K562 (cell line): ENCODE results near the gene LRRC4C.

Experiments used
- CBX1 ChIP-seq: sonication (generic); IDR thresholded peaks from 2 replicates; pipeline ENCODE4 v1.6.1; 2016; ENCODE audit warnings: antibody characterized with exemption, low read depth, mild to moderate bottlenecking
- CHD1 ChIP-seq: fragments of 200-600 bp; sonication (generic); IDR thresholded peaks from one replicate; pipeline ENCODE4 v1.6.1; 2012; ENCODE audit warnings: mild to moderate bottlenecking, moderate library complexity, low read length, inconsistent platforms
- ETV1 ChIP-seq: fragments of 450-650 bp; conservative IDR thresholded peaks from 2 replicates; pipeline ENCODE4 v1.6.1; 2016; ENCODE audit warnings: missing genetic modification characterization, control low read depth, low read depth, missing compliant biosample characterization
- GATAD2B ChIP-seq: fragments of 450-650 bp; IDR thresholded peaks from 2 replicates; pipeline ENCODE4 v1.6.1; 2017; ENCODE audit warnings: mild to moderate bottlenecking, borderline replicate concordance
- NCOA4 ChIP-seq: fragments of 450-650 bp; IDR thresholded peaks from 2 replicates; pipeline ENCODE4 v1.6.1; 2018; ENCODE audit warnings: mild to moderate bottlenecking; ENCODE audit not compliant: partially characterized antibody
- PHB2 ChIP-seq: fragments of 450-650 bp; IDR thresholded peaks from 2 replicates; pipeline ENCODE4 v1.6.1; 2017; ENCODE audit warnings: low read depth
- POLR2A ChIP-seq: fragments of 450-650 bp; conservative IDR thresholded peaks from 2 replicates; pipeline ENCODE4 v1.6.1; 2016
- SIN3B ChIP-seq: fragments of 450-650 bp; IDR thresholded peaks from 2 replicates; pipeline ENCODE4 v1.6.1; 2017; ENCODE audit warnings: low read depth, mild to moderate bottlenecking, moderate library complexity
- U2AF1 ChIP-seq: fragments of 200-400 bp; formaldehyde crosslinking; optimal IDR thresholded peaks from 2 replicates; pipeline ENCODE3; 2017; ENCODE audit warnings: mild to moderate bottlenecking, low read depth, low read length, moderate library complexity
- TF ChIP-seq, protein P1 (sequence below): sonication (generic); formaldehyde crosslinking; IDR thresholded peaks from 2 replicates; pipeline ENCODE4 v1.5.0; 2020; ENCODE audit warnings: missing genetic modification reagents
- TF ChIP-seq, protein P2 (sequence below): sonication (generic); formaldehyde crosslinking; IDR thresholded peaks from 2 replicates; pipeline ENCODE4 v1.9.0; 2022; ENCODE audit warnings: mild to moderate bottlenecking, missing genetic modification reagents
- TF ChIP-seq, protein P3 (sequence below): fragments of 450-650 bp; formaldehyde crosslinking; IDR thresholded peaks from 2 replicates; pipeline ENCODE4 v1.4.0; 2020; ENCODE audit warnings: mild to moderate bottlenecking, mixed read lengths
- TF ChIP-seq, protein P4 (sequence below), 3 experiments: IDR thresholded peaks in 2 of 3; conservative IDR thresholded peaks in 1 of 3; 2 replicates each; pipeline ENCODE4 v1.5.1; 2011 to 2012; ENCODE audit warnings: low read length in 3 of 3, mild to moderate bottlenecking in 3 of 3, control low read depth in 2 of 3, improper control_type of control experiment in 1 of 3, inconsistent platforms in 1 of 3, low read depth in 1 of 3, mixed read lengths in 1 of 3, moderate library complexity in 1 of 3; ENCODE audit not compliant: insufficient read depth in 2 of 3

DNA sequence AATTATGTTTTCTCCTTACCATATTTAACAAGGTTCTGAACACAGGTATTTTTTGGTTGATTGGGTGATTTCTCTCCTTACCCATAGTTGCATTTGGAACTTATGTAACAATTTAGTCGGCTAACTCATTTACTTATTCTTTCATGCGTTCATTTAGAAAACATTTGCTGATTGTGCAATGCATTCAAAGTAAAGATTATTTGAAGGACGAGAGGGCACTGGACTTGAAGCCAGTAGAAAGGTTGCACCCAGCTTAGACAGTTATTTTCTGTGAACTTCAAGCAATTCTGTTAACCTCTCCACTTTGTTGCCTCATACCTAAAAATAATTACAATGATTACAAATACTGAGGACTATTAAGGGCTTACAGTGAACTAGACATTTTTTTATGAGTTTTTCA is 769.6 kb downstream of the LRRC4C start:
- TF ChIP-seq ETV1 (tag) (no peak), PHB2 (no peak), U2AF1 (no peak), NCOA4 (no peak), POLR2A (no peak), CHD1 (no peak), SIN3B (no peak), GATAD2B (no peak), CBX1 (no peak)
- TF ChIP-seq, protein P1, sequence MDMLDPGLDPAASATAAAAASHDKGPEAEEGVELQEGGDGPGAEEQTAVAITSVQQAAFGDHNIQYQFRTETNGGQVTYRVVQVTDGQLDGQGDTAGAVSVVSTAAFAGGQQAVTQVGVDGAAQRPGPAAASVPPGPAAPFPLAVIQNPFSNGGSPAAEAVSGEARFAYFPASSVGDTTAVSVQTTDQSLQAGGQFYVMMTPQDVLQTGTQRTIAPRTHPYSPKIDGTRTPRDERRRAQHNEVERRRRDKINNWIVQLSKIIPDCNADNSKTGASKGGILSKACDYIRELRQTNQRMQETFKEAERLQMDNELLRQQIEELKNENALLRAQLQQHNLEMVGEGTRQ (CRISPR knock-in tag) = no peak
- TF ChIP-seq, protein P2, sequence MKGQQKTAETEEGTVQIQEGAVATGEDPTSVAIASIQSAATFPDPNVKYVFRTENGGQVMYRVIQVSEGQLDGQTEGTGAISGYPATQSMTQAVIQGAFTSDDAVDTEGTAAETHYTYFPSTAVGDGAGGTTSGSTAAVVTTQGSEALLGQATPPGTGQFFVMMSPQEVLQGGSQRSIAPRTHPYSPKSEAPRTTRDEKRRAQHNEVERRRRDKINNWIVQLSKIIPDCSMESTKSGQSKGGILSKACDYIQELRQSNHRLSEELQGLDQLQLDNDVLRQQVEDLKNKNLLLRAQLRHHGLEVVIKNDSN (CRISPR knock-in tag) = no peak
- TF ChIP-seq, protein P3, sequence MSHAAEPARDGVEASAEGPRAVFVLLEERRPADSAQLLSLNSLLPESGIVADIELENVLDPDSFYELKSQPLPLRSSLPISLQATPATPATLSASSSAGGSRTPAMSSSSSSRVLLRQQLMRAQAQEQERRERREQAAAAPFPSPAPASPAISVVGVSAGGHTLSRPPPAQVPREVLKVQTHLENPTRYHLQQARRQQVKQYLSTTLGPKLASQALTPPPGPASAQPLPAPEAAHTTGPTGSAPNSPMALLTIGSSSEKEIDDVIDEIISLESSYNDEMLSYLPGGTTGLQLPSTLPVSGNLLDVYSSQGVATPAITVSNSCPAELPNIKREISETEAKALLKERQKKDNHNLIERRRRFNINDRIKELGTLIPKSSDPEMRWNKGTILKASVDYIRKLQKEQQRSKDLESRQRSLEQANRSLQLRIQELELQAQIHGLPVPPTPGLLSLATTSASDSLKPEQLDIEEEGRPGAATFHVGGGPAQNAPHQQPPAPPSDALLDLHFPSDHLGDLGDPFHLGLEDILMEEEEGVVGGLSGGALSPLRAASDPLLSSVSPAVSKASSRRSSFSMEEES (CRISPR knock-in tag) = no peak
- TF ChIP-seq, protein P4, sequence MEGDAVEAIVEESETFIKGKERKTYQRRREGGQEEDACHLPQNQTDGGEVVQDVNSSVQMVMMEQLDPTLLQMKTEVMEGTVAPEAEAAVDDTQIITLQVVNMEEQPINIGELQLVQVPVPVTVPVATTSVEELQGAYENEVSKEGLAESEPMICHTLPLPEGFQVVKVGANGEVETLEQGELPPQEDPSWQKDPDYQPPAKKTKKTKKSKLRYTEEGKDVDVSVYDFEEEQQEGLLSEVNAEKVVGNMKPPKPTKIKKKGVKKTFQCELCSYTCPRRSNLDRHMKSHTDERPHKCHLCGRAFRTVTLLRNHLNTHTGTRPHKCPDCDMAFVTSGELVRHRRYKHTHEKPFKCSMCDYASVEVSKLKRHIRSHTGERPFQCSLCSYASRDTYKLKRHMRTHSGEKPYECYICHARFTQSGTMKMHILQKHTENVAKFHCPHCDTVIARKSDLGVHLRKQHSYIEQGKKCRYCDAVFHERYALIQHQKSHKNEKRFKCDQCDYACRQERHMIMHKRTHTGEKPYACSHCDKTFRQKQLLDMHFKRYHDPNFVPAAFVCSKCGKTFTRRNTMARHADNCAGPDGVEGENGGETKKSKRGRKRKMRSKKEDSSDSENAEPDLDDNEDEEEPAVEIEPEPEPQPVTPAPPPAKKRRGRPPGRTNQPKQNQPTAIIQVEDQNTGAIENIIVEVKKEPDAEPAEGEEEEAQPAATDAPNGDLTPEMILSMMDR (IDR thresholded peaks at IDR 0.05 in 2 of 3, conservative IDR thresholded peaks at IDR 0.05 in 1 of 3; ENCODE audit: insufficient read depth in 2 of 3, low read depth in 1 of 3, low read length in 3 of 3) = no peak
